DMS 273 treated with DMSO at 0.1 percent for 48 hours (cell line): ENCODE data around the gene CALCR.

ENCODE experiments used
- DNase-seq: peaks from one replicate; lab custom pipeline; 2025; lab: John Stamatoyannopoulos, UW

Gene CALCR

DNA sequence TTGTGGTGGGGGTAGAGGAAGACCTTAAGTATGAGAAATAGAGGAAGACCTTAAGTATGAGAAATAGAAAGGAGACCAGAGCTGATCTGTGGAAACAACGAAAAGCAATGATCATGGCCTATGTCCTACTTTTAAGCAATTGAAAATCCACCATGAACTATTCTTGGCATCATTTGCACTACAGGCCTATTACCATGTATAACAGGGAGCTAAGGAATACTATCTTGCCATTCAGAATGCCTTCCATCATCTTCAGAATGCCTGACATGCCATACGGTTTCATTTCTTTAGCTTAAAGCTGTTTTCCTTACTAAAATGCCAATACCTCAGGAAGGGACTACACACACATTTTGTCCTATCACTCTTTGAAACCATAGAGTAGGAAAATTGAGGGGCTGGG lies 127.0 kb downstream of the CALCR start:
- no peak for DNase-seq

DNA sequence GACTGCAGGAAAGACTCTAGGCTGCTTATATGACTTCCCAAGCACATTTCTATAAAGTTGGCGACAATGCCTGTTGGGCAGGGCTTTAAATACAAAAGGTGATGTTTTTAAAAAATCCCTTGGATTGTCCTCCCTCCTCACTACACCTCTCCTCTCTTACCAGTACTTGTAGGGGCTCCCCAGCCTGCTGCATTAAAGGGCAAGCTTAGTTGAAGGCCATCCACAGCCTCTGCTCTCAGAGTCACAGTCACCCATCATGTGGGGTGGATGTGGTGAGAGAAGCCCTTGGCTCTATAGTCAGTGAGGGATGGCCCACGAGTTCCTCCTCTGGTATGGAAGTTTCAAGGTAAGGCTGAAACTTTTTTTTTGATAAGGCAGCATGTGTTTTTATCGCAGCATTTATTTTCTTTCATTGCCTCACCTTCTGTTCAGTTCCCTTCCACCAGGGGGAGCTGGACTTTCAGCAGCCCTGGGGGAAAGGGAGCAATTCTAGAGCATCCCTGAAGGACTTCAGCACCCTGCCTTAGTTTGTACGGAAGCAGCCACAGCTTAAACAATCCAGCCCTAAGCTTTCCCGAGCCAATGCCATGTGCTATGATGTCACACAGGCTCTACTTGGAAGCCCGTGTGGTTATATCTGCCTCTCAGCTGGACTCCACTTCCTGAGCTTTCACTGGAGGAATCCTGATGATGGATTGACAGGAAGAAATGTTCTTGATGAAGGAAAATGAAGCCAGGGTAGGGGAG lies 131.9 kb downstream of the CALCR start:
- DNase-seq: no peak

DNA sequence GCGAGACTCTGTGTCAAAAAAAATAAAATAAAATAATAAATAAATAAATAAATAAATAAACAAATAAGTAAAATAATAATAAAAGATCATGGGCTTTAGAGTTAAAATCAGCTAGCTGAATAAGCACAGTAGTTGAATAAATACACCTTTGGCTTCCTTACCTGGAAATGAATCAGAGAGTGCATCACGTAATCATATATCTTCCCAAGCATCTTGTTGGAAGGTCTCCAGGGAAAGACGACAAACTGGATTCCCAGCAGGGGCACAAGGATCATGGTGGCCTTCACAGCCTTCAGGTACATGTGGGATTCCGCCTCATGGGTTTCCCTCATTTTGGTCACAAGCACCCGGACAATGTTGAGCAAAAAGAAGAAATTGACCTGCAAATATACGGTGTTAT lies 138.7 kb downstream of the CALCR start:
- DNase-seq: no peak

GRCh38 chr7:93432130-93432529 lies 142.4 kb downstream of the CALCR start:
- no peak for DNase-seq

DNA sequence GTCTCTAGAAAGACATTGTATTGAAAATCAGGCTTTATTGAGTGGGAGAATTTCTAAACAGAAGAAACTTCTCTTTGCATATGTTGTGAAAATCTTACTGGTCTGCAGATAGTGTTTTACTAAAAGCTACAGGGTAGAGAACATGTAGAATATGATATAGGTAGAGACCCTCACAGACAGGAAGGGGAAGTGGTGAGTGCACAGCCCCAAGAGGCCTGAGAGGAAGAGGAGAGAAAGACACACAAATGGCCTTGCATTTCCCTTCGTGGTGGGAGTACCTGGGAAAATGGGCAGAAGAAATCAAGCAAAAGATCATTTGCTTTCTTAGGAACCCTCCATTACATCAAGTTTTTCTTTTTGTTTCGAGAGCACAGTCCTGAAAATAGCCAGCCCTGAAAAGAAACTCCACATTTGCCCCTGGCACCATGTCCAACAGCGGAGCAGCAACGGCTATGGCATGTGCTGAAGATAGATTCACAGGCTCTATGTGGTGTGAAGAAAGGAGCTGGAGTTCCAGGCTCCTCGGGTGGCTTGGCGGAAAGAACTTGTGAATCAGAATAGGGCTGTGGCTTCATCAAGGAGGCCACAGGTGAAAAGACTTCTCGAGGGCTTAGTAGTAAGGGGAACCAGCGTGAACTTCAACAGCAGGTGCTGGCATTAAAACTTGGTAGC lies 143.5 kb downstream of the CALCR start:
- no peak for DNase-seq

DNA sequence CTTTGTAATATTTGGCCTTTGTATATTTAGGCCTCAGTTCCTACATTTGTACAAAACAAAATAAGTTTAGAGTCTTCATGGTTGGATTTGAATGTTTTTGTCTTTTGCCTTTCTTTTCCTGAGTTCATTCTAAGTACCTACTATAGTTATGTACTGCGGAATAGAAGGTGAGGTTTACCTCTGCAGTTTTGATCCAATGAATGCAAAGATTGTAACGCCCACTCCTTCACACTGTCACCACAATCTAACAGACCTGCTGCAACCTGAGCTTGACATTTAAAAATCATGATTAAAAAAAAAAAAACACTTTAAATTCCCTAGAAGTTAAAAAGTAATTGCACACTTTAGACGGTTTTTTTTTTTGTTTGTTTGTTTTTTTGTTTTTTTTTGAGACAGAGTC lies 145.0 kb downstream of the CALCR start:
- no peak for DNase-seq

DNA sequence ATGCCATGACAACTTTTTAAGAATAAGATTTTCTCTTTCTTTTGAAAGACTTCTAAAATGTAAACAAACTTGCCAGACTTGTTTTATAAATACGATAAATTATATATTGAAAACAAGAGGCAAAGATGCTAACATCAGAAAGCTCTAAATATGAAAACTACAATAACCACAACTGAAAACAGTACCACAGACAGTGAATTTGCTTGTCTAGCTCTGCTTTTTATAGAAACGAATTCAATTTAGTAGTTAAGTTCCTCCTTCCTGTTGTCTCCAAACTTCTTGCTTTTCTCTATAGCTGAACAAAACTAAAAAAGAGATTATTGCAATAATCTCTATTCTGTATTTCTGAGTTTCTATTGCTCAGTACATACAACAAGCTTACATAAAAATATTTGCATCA lies 147.4 kb downstream of the CALCR start:
- no peak for DNase-seq

DNA sequence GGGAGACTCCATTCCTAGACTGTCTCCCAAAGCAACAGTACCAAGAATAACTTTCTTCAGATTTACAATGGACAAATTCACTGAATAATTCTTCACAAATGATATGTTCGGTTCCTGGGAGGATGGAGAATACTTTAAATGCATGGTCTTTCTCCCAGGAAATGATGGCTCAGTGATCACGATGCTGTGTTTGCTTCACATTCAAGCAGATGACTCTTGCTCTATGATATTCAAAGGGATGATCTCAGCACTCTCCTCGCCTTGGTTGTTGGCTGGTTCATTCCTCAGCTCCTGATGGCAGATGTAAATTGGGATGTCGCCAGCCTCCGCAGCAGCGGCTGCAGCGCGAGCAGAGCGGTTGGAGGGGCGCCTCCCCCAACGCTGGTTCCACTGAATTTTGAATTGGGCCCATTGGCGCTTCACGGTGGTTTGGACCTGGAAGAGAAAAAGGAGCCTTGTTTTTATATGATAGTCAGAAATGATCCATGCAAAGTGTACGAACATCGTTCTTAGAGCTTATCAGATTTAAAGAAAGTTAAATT lies 148.3 kb downstream of the CALCR start:
- DNase-seq: no peak

GRCh38 chr7:93414574-93414973 lies 159.9 kb downstream of the CALCR start:
- no peak for DNase-seq

GRCh38 chr7:93409324-93409723 lies 165.2 kb downstream of the CALCR start:
- DNase-seq: no peak

DNA sequence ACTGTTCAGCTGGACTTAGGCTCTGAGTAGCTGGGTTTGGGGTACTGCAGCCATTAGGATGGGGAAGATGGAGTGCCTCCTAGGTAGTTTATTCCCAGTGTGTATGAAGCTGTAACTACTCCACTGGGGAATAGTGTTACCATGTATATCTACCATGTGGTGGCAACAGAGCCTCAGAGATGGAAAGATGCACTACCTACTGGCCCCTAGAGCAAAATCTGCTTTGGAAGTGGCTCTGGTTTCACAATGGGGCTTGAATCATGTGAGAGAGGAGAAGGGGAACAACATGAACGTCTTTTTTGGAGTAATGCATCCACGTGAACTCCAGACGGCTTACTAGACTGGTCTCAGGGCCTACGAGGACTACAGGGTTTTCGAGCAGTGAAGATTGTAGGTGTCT lies 167.3 kb downstream of the CALCR start:
- DNase-seq: no peak

DNA sequence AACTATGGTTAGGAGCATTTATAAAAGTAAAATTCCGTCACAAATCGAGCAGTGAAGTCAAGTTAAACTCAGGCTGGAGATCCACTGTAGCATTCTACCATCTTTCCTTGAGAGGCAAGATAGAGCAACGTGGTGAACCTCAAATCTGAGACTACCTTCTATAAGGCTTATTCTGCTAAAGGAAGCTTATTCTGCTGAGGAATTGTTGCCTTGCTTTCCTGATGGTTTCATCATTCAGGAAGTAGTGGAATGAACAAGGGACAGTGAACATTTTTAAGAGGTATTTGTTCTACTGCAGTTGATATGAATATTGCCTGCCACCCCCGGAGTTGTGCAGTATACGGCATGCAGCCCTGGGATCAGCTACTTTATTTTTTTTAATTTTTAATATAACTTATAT lies 171.6 kb downstream of the CALCR start:
- no peak for DNase-seq

- no peak for DNase-seq
Observed at GRCh38 chr7:93399642-93400041, 174.9 kb downstream of the CALCR start.

GRCh38 chr7:93392984-93393383 lies 181.5 kb downstream of the CALCR start:
- no peak for DNase-seq

DNA sequence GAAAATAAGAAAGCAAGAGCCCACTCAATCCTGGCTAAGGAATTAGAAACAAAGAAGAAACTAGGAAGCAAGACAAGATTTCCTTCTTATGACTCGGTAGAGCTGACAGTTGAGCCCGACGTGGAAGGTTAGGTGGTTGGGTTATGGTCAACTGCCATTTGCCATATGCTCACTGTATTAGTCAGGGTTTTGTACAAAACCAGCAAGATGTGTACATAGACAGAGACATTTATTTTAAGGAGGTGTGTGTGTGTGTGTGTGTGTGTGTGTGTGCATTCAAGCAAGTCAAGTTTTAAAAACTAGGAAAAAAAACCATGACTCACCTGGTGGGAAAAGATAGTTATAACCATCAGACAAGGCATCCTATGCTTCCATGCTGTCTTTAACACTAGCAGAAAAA lies 183.9 kb downstream of the CALCR start:
- no peak for DNase-seq

GRCh38 chr7:93382362-93382761 lies 192.2 kb downstream of the CALCR start:
- DNase-seq: no peak

DNA sequence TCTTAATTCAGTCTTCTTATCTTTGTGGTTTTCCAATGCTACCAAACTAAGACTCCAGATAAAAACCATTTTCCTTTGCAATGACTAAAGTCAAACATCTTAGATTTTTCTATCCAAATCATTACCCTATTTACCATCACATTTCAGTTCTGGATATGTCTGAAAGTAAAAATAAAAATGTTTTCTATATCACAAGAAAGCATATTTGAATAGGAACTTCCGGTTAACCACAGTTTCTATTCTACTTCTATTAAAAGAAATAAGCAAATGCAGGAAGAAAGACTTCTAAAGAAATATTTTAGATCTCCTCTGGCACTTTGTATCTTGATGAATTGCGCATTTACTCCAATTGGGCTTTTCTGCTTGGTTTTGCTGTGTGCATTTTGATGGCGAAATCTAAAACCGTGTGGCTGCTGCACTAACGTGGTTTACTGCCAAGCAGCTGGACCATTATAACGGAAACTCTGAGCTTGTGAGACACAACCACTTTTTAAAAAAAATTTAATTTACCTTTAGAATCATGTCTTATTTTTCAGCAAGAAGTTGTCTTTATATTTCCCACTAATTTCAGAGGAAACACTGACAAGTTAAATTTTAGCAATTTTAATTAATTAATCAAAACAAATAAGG lies 196.3 kb downstream of the CALCR start:
- no peak for DNase-seq

DNA sequence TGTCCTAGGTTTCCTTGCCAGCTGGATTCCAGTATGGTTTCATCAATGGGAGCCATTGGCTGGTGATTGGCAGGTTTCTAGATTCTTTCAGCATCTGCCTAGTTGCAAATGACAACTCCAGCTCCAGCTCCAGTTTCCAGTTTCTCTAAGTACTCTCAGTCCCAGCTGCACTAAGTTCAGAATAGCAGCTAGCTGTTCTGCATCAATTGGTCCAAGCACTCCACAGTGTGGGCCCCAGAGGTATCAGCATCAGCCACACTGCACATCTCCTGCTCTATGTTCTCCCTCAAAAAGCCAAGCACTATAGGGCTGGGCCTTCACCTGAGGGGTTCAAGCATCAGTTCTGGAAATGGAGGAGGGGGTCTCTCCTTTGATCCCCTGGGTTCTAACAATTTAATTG lies 198.9 kb downstream of the CALCR start:
- no peak for DNase-seq
